NCI-H1436 treated with DMSO at 0.1 percent for 48 hours (cell line): ENCODE results near the gene ASNSD1.

Experiments used
- DNase-seq: peaks from one replicate; lab custom pipeline; 2025; lab: John Stamatoyannopoulos, UW

The ASNSD1 gene

DNA sequence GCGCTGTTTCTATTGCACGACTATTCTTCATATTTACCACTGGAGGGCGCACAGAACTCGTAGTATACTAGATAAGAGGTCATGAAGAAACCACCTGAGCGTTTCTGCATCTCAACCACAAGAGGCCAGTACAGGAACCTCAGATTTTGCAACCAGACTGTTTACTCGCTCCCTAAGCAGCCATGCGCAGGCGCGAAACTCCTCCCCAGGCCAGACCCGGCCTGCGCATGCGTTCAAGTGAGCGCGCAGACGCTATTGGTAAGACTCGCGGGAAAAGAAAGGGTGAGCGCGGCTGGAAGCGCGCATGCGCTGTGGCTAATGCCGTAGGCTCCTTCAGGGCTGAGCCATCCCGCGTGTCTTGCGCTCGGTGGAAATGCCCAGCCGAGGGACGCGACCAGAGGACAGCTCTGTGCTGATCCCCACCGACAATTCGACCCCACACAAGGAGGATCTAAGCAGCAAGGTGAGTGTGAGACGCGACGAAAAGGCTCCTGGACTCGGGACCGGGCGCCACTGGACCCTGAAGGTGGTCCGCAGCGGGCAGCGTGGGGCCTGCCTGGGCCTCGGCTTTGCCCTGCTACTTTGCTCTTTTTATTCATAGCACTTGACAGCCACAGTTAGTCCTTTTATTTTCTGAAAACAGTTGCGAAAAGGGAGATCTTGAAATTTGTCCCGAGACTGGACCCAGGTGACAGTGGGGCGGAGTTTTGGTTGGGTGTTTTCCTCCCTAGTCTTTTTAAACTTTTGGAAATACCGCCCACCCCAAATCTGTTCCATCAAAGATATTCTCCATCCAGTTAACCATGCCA lies at the start of gene ASNSD1:
Gene ASNSD1, plus strand, starts transcription at position 312 of the 809 bp plus-strand sequence. CDS start 4,674 bp downstream, outside the sequence.
- DNase-seq, result peak; percentile 99

DNA sequence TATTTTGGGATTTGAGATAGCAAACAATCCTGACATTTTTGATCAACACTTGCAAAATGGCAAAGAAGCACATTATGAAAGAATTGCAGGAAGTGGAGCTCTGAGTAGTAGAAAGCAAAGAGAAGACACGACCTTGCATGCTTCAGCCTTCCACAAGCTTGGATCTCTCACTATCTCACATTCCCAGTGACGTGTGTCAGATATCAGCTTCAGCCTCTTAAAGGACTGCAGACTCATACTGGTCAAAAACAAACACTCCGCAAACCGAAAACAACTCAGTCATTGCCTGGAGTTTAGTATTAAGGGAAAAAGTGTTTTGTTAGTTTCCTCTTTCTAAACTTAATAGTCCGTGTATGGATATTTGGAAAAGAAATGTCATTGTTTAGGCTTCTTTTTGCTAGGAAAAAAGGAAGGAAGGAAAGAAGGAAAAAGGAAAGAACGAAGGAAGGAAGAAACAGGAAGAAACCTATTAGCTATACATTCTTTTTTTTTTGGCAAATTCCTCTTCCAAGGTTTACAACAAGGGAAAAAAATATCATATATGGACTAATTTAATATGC lies 48.1 kb upstream of the ASNSD1 start:
- DNase-seq, result no peak

DNA sequence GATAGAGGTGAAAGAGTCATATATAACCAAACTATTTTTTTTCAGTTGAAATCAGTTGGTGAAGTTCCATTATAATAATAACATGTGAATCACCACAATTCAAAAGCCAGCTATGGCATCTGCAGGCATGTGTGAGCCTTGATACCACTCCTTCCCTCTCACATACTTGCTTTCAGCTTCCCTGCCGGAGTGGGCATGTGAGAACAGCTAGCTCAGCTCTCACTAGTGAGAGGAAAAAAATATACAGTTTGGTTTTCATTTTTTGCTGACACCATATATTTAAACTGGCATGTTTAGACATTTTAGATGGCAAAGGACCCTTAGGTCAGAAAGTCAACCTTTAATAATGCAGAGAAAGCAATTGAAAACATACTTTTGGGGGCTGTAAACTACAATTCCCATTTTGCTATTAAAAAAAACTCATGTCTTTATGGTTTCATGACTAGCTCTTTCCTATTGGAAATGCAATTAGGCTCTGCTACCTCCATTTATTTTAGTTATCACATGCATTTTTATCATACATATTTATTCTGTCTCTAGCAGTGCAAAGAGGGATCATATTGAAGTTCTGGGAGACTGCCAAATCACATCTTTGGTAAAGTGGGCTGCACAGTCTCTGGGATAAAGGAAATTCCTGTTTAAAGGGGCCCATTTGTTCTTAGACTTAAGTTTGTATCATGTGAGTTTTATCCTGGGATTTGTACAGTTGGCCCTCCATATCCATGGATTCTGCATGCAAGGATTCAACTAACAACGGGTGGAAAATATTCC lies 47.4 kb upstream of the ASNSD1 start:
- no peak for DNase-seq

DNA sequence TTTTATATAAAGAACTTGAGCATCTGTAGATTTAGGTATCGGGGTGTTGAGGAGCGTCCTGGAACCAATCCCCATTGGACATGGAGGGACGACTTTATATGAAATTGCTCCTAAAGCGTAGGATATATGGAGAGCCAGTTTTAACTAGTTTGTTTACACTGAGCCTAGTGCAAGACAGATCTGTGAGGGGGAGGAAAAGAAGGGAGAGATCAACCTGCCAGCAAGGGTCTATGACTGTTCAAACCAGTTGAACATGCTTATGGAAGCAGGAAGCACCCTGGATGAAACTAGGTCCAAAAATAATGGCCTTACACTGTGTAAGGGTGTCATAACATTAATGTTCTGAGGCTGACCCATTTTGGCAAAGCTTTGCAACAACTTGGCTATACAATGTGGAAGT lies 46.7 kb upstream of the ASNSD1 start:
- no peak for DNase-seq

DNA sequence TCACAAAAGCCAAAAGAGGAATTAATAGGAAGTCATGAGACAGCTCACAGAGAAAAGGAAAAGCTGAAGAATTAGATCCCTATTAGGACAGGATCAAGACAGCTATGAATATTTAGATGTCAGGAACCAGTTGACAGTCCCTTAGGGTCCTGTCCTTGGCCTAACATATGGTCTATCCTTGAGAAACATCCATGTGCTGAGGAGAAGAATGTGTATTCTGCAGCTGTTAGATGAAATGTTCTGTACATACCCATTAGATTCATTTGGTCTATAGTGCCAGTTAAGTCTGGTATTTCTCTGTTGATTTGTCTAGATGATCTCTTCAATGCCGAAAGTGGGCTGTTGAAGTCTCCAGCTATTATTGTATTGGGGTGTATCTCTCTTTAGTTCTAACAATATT lies 43.1 kb upstream of the ASNSD1 start:
- DNase-seq, result no peak

DNA sequence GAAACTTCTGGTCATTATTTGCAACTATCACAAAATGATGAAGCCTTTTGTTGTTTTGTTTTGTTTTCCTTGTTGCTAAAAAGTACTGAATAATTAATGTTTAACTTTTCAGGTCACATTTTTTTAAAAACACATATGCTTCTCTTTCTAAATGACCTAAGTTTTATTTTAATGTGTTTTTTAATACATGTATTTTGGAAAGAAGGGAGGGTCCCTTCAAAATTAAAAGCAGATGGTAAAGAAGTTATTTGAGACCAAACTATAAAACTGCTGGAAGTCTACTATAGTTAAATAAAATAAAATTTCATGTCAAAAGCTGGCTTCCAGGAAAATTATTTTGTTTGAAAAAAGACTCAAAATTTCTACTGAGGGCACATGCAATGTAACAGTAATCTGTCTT lies 39.5 kb upstream of the ASNSD1 start:
- no peak for DNase-seq

DNA sequence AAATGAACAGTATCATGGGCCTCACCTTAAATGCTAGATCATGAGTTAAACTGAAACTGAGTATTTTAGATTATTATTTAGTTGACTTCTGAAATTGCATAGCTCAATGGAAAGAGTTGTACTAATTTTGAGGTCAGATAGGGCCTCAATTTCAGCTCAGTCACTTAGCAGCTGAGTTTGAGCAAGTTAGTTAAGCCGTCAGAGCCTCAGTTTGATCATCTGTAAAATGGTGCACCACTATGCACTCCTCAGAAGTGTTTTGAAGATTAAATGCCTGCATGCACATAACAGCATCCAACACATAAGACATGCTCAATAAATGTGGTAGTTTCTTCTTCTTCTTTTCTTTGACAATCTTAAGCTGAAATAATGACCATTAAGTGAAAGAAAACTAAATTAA lies 38.2 kb upstream of the ASNSD1 start:
- no peak for DNase-seq

DNA sequence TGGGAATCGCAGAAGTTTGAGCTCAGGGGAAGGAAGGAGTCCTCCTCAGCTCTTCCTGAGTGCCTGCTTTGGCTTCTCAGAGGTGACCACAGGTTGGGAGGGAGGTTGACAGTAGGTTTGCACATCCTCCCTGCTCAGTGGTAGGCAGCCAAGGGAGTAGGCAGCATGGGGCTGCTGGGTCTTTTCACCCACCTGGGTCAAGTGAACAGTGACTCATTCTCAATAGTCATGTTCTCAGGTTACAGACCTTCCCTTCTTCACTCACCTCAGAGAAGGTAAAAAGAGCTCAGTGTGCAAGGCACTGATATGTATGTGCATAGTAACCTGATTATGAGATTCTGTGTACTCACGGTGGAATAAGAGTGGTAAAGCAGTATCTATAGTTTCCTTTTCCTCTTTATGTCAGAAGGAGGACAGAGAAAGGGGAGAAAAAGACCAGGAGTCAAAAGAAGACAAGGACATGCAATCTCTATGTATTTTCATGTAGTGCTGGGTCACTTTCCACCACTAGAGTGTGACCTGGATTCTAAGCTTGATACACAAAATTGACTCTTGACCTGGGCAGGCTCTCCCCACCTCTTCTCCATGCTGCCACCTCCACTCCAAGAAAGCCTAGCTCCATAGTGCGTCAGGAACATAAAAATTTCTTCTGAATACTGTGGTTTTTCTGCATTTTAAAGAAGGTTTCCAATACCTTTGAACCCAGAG lies 36.5 kb upstream of the ASNSD1 start:
- DNase-seq, result no peak

DNA sequence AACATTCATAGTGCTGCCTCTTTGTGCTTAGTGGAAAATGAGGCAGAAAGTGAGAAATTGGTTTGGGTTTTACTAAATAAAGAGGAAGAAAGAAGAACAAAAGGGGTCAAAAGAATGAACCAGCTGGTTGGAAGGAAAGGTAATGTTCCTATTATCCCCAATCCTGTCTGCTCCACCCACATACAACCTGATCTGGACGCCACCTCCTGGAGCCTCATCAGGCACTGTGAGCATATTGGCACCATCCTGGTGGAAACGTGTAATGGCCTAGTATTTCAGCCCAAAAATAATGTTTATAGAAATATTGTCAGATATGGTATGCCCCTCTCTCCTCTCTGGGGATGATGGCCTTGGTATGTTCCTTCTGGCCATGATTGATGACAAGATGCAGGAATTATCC lies 35.6 kb upstream of the ASNSD1 start:
- no peak for DNase-seq

DNA sequence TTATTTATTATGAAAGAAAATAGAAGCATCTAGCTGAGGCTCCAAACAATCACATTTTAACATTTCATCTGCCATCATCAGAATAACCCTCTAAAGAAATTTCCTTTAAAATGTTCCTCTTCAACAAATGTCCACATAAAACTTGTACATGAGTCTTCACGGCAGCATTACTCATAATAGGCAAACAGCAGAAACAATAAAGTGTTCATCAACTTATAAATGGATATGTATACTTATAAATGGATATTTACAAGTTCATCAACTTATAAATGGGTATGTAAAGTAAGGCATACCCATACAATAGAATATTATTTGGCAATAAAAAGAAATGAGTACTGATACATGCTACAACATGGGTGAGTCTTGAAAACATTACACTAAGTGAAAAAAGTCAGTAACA lies 33.5 kb upstream of the ASNSD1 start:
- DNase-seq, result no peak

DNA sequence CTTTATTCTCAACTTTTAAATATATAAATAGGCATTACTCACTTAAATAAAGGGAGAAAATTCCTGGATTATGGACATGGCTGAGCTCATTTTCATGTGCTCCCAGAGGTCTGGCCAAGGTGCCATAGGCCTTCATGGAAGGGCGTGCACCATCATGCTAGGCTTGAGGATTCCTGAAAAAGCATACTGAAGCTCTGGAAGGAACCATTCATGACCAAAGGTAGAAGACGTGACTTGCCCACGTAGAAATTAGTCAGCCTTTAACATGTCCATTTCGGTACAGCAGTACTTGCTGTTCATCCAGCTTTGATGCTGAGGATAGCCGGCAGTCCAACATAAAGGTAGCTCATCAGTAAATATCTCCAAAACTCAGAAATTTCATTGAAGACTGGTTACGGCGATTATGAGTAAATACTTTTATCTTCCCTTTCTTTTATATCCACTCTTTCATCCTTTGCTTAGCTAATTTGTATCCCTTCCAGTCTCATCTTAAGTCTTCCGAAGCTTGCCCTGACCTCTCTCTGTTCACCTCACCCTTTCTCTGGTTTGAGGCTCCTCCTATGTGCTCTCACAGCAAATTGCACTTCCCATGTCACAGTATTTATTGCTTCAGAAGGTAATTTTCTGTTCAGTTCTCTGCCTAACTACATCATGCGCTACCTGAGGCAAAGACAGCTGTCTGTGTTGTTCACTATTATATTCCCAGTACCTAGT lies 32.3 kb upstream of the ASNSD1 start:
- no peak for DNase-seq

DNA sequence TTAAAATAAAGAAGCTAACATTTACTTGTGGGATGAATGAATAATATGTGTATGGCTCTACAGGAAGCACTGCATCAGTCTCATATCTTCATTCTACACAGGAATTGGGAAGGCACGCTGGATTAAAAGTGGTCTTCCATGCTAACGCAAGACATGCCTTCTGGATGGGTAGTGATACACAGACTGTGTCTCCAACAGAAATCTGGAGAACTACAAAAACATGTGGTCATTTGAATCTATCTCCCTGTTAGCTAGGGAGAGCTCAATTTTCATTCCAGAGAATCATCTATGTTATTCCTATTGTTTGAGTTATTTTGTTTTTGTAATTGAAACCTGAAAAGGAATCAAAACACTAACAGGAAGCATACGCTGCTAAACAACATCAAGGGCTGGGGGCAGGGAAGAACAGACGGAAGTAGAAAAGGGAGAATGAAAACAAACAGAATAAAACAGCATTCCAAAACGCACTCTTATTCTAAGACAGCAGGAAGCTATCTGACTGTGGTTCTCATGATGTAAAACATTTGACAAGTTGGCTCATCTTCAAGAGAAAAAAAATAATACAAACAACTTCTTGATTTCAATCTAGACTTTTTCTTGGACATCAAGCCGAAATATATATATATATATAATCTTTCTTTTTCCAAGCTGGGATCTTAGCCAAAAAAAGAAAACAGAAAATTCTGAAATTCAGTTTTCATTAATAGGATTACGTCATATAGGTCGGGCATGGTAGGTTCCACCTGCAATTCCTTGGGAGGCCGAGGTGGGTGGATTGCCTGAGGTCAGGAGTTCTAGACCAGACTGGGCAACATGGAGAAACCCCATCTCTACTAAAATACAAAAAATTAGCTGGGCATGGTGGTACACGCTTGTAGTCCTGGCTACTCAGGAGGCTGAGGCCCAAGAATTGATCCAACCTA lies 31.5 kb upstream of the ASNSD1 start:
- DNase-seq, result no peak

DNA sequence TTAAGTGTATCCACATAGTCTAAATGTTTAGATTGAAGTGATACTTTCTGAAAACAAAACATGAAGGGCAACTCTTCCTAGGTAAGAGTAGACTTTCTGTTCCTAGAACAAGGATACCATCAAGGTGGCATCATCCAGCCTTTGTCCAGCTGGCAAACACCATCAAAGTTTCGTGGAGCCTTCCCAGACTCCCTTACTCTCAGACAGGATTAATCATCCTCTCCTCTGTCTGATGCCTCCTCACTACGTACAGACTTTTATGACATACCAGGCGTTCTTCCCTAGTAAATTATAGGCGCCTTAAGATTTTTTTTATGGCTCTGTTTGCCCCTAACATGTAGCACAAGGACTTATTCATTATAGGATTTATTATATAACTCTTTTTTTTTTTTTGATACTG lies 29.4 kb upstream of the ASNSD1 start:
- no peak for DNase-seq

DNA sequence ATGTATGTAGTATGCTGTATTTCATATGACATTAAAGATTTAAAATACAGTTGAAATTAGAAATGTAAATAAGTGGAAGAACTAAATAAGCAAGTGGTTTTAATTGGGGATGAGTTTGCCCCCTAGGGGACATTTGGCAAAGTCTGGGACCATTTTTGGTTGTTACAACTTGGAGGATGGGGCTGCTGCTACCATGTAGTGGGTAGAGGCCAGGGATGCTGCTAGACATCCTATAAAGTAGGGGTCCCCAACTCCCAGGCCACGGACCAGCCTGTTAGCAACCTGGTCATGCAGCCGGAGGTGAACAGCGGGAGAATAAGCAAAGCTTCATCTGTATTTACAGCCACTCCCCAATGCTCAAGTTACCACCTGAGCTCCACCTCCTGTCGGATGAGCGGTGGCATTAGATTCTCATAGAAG lies 27.9 kb upstream of the ASNSD1 start:
- no peak for DNase-seq

DNA sequence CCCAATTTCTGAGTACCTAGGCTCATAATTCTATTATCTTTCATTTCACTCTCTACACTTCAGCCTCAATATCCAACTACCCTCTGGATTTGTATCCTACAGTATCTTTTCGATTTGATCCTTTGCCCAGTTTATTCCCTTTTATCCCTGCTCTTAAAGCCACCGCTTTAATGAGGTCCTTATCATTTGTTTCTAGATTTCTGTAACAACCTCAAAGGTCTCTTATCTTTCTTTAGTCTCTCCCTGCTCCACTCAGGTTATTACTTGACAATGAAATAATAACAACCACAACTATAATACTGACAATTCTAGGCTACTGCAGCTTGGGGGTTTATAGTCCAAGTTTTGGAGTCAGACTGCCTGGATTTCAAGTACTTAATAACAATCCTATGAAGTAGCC lies 25.9 kb upstream of the ASNSD1 start:
- no peak for DNase-seq

DNA sequence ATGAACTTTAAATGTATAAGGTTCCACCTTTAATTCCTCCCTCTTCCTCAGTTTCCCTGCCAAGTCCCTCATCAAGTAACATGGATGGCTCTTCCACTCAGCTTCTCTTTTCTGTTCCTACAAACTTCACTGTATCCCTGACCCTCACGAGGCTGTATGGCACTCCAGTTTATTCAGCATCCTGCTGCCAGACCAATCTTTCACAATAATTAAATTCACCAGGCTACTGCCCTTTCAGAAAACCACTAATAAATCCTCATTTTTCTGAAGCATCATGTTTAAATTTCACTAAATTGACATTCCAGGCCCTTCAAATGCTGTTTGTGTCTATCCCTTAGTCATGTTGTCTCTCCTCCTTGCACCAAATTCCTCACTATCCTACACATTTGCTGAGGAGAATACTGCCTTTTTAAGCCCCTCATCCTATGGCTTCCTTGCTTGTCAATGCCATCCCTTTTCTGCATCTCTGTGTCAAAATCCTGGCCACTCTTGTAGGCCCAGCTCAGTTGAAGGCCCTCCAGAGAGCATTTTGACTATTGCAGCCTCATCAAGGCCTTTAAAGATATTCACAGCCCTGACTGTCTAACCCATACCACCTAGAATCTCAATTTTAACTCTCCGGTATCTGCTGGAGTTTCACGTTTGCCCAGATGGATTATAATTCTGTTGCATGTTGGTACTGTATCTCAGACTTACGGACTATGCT lies 22.8 kb upstream of the ASNSD1 start:
- DNase-seq, result no peak

DNA sequence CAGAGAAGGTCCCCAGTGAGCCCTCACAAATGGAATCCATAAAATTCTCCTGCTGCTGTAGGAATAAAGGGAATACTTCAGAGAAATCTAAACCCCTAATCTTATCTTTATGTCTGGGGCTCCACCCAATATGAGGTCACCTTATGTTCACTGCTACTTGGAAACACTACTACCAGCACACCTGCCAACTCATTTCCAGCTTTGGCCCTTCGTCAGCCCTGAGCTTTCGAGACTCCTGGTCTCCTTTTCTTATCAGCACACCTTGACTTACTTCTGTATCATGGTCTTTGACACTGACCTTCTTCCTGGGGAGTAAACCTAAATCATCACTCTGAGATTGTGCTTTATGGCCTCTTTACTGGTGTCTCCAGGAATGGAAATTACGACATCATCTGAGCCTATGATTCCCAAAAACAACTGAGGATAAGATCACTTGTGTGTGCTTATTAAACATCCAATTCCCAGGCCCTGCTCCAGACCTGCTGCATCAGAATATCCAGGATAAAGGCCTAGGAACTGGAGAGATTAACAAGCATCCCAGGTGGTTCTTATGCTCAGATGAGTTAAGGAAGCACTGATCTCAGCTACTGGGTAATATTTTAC lies 22.2 kb upstream of the ASNSD1 start:
- no peak for DNase-seq

DNA sequence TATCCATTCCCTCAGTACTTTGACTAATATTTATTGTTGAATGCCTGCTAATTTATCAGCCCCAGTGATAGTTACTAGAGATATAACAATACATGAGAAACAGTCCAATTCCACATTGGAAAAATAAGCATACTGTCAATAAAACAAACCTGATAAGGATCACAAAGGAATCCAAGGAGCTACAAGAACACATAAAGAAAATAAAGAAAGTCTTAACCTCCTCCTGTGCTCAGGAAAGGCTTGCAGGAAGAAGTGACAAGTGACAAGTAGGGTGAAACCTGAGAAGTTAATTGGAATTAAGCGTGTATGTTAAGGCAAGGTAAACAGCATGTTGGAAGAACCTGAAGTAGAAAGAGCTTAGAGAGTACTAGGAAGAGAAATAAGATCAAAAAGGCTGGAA lies 20.3 kb upstream of the ASNSD1 start:
- no peak for DNase-seq

DNA sequence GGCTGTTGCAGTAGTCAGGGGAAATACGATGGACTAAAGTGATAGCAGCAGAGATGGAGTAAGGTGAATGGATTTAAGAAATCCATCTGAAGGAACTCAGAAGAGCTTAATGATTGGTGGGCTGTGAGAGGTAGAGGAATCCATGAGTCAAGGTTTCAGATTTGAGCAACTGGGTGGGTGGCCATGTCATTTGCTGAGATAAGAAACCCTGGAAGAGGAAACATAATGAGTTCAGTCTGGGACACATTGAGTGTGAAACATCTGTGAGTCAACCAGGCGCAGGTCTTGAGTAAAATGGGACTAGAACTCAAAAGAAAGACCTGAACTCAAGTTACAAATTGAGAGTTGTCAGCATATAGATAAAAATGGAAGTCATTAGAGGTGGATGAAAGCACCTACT lies 19.7 kb upstream of the ASNSD1 start:
- DNase-seq, result no peak

DNA sequence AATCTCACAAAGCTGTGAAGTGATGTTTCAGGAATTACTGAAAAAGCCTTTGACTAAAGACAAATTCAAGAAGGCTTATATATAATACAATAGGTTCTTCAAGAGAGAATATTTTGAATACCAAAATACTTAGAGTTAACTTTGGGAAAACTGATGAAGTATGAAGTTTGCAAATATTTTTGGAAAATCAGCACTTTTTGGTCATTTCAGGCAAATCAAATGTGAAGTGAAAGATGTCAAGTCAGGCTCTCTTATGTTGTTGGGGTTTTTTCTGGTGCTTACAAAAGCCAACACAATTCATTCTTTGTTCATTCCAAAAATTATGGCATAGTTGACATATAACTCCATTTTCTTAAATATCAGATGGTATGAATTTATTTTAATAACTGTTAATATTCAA lies 14.7 kb upstream of the ASNSD1 start:
- DNase-seq, result no peak
